ENCODE results near the gene SEC61G. TPM values are rescaled to one million over a fixed set of nuclear protein-coding genes. Genes with fewer than 3 reads are reported as not detected.

The SEC61G gene
- 79.5 TPM for total RNA-seq
- long read RNA-seq, transcript SEC61G-201 (4 exons, 462 nt), result major isoform, 30 of 36 reads
- long read RNA-seq, partial matches to known transcripts, result 0 of 36 reads
- long read RNA-seq, other reads (novel, unspliced or antisense), result 1 of 36 reads

DNA sequence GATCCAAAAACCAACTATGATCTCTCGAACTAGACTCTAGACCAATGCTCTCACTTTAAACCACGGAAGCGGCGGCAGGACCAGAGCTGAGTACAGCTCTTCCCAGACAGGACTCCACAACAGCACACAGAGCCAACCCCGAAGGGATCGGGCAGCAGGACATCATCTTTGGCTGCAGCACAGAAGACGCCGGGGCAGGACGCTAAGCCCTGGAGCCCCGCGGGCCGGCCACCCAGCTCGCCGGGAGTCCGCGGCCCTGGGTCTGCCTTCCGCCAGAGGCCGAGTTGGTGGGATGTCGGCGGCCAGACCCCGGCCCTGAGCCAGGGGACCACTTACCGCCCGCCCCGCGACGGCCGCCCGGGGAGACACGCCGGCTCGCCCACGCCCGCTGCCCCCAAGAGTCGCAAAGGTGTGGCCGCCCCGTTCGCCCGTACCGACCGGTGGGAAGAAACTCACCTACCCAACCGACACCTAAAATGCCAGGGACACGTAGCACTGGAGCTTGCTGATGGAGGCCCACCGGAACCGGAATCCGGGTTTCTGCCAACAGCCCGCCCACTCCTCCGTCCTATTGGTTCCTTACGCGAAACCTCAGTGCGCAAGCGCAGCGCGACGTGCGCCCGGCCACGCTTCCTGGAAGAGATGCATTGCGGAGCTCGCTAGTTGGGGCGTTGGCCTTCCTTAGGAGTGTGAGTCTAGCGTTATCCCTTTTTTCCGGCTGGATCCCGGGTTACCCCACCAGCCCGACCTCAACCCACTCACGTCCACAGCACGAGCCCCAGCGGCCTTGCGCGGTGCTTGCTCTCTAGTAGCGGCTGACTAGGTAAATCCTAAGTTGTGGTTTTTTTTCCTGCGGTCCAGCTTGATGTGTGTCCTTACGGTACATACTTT is at the start of gene SEC61G:
Gene SEC61G, minus strand, starts transcription at position 510 of the 891 bp plus-strand sequence. CDS start 1,623 bp downstream, outside the sequence.
- Histone ChIP-seq H3K27me3 (ENCODE audit: low read depth) (no peaks in the 10 kb centered on the region), H3K36me3 (peaks cover 24% of the 10 kb centered on the region), H3K27ac (peak within 1 kb of the TSS; percentile 93), H3K4me3 (peak within 1 kb of the TSS; percentile 86), H3K9me3 (no peaks in the 10 kb centered on the region), H3K4me1 (peaks cover 39% of the 10 kb centered on the region)
- no peak for TF ChIP-seq CTCF (IDR thresholded peaks at IDR 0.05)
- DNase-seq, result peak; percentile 97
- peak; percentile 98 to 99 for ATAC-seq
- intact Hi-C loops (cut with DNase I), result no loop called here

DNA sequence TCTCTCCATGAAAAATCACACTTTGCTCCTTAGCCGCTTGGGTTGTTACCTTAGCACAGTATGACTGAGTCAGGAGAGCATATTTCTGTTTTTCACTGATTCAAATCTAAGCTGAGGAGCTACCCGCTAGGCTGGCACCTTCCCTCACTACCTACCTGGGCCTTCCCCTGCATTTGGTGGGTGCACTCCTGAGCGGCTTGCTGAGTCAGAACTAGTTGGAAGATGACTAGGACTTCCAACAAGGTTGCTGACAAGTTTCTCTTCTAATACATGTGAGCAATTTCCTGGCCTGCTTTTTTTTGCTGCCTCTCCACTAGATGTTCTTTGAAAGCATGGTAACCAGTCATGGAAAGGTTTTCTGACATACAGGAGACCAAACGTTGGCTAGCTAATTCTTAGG is 43.8 kb upstream of the SEC61G start:
- H3K27me3 ChIP-seq (ENCODE audit: low read depth), result no peaks in the 10 kb centered on the region
- TF ChIP-seq CTCF (IDR thresholded peaks at IDR 0.05), result no peak
- H3K9me3 ChIP-seq, result no peaks in the 10 kb centered on the region
- no peak overlapping the region for H3K4me3 ChIP-seq
- intact Hi-C loops (cut with DNase I), result no loop called here
- no peak overlapping the region for H3K27ac ChIP-seq
- no peak for DNase-seq
- no peaks in the 10 kb centered on the region for H3K4me1 ChIP-seq
- ATAC-seq, result no peak
- no peaks in the 10 kb centered on the region for H3K36me3 ChIP-seq

DNA sequence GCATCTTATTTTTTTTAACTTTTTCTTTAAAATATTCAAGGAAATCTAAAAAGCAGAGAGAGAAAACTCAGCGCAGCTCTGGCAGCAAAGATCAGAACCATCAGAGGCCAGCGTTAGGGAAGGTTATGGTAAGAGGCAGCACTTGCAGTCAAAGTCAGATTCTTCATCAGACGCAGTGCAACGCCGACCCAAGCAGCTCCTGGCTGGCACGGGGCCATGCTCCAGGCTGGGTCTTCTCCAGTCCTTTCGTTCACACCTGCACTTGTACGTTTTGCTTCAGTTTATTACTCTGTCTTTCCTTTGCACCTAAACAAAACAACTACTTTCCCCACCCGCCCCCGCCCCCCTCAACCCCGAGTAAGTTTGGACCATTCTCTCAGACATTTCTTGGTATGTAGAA is 43.1 kb upstream of the SEC61G start:
- H3K27me3 ChIP-seq (ENCODE audit: low read depth), result no peaks in the 10 kb centered on the region
- TF ChIP-seq CTCF (IDR thresholded peaks at IDR 0.05), result no peak

DNA sequence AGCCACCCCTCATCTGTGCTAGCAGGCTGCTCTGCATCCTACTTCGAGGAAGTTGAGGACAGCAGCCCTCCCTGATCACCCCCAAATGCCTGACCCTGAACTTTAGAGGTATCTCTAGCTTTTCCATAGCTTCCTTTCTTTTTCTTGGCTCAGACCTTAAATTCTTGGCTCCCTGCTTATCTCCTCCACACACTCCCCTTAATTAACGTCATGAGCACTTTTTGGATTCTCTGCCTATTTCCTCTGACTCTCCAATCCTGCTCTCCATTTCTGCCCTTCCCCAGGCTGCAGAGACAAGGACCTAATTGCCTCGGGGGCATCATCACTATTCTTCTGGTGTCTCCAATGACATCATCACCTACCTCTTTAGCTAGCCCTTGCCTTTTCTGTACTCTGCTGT is 40.8 kb upstream of the SEC61G start:
- Histone ChIP-seq H3K27ac (no peak overlapping the region), H3K36me3 (no peaks in the 10 kb centered on the region), H3K9me3 (no peaks in the 10 kb centered on the region), H3K4me1 (no peaks in the 10 kb centered on the region), H3K27me3 (ENCODE audit: low read depth) (no peaks in the 10 kb centered on the region), H3K4me3 (no peak overlapping the region)
- intact Hi-C loops (cut with DNase I), result no loop called here
- DNase-seq, result no peak
- no peak for TF ChIP-seq CTCF (IDR thresholded peaks at IDR 0.05)
- no peak for ATAC-seq

More for the DNA sequence above, 43.1 kb upstream of the SEC61G start:
- no peak overlapping the region for H3K4me3 ChIP-seq
- no peak for ATAC-seq
- intact Hi-C loops (cut with DNase I), result no loop called here
- H3K4me1 ChIP-seq, result no peaks in the 10 kb centered on the region
- no peaks in the 10 kb centered on the region for H3K9me3 ChIP-seq
- DNase-seq, result no peak
- H3K27ac ChIP-seq, result no peak overlapping the region
- H3K36me3 ChIP-seq, result no peaks in the 10 kb centered on the region

DNA sequence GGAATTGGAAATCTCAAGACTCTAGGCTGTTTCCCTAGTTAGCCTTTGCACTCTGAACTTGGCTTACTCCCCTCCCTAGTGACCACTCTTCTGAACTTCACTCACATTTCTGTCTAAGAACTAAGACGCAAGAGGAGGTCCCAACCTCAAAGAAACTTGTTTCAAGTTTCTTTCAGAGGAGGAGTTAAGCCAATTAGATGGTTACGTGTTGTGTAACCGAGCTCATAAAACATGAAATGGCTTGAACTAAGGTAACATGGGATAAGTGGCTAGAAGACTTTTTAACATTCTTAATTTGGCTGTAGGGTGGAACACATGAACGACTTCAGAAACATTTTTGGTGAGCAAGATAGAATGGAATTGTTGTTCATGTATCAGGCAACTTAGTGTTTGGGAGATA is 39.5 kb upstream of the SEC61G start:
- TF ChIP-seq CTCF (IDR thresholded peaks at IDR 0.05), result no peak
- H3K27me3 ChIP-seq (ENCODE audit: low read depth), result no peaks in the 10 kb centered on the region
- no peak overlapping the region for H3K27ac ChIP-seq
- ATAC-seq (no peak), DNase-seq (no peak)
- H3K4me1 ChIP-seq, result no peaks in the 10 kb centered on the region
- H3K9me3 ChIP-seq, result no peaks in the 10 kb centered on the region
- no peak overlapping the region for H3K4me3 ChIP-seq
- no peaks in the 10 kb centered on the region for H3K36me3 ChIP-seq
- intact Hi-C loops (cut with DNase I), result no loop called here
